Heart left ventricle (tissue), 13 donors: ENCODE measurements around the gene KRT26.

Experiments
- CTCF ChIP-seq, 12 donors: fragments of 200-600 bp; sonication (generic) in 4 of 12; IDR thresholded peaks; one replicate each; pipeline versions ENCODE4 v1.5.0 to v1.8.0; 2018 to 2022; ENCODE audit warnings: antibody characterized with exemption in 12 of 12, mild to moderate bottlenecking in 5 of 12
- POLR2A ChIP-seq, 2 donors: fragments of 450-650 bp; IDR thresholded peaks; one replicate each; pipeline ENCODE4 v1.6.1; 2017; ENCODE audit warnings: antibody characterized with exemption in 2 of 2, mild to moderate bottlenecking in 2 of 2, moderate library complexity in 2 of 2
- donor health status: ischemic (EF 13 %, LVEDD 7.1; RV severe dilation, severe dysfunction).
- donor health status: DM: no; HTN: yes; CAD: no.
- donor health status: DM: no; HTN: no; CAD: no.
- donor health status: ischemic (EF 25% LVEDD 6.9; RV normal size, moderate dysfunction).
- donor health status: ischemic (EF 25% LVEDD 5.7; RV mildly dilated, moderate dysfunction).
- donor health status: ischemic (EF 35%, LVEDD 5.7; RV mildly dilated, moderate dysfunction).
- donor health status: nonischemic (EF 11% LVEDD 7.7; RV severe dilation, severe dysfunction).
- donor health status: DM: yes; HTN: yes; CAD: no.
- donor health status: PGD.
- donor health status: ischemic (EF 29% LVEDD 5.4; RV normal size, mild dysfunction).
- donor health status: nonischemic (EF 23%, LVEDD 6.1; RV moderate dilation, normal function).

GRCh38 chr17:40775945-40776344, 3.9 kb upstream of the KRT26 start:
- TF ChIP-seq CTCF (IDR thresholded peaks at IDR 0.05) (no peak), POLR2A (IDR thresholded peaks at IDR 0.05) (no peak)
